ENCODE measurements around the gene SMIM7. TPM values are rescaled to one million over a fixed set of nuclear protein-coding genes. Genes with fewer than 3 reads are reported as not detected.

The SMIM7 gene
- total RNA-seq, 1 experiment from 2014 or later: 66.4 TPM

- no TSS peak for BruUV-seq (replicated peaks)
- Histone ChIP-seq H3K4me1 (ENCODE audit: control insufficient read depth in 1 of 2, insufficient read depth in 2 of 2, low read length in 2 of 2) (0 out of 4 replicates have a peak, but pooled peaks cover 0 to 8% of the 10 kb centered on the region in 2 experiments), H3K9me3 (ENCODE audit: control insufficient read depth in 1 of 2, insufficient read depth in 1 of 2, low read depth in 1 of 2, low read length in 2 of 2) (no peaks in the 10 kb centered on the region), H3K27ac (ENCODE audit: low read depth, low read length) (no peak overlapping the region), H2AFZ (ENCODE audit: low read depth, low read length, poor library complexity, severe bottlenecking) (no peak overlapping the region), H3K4me3 (replicated peaks in 1 of 2; ENCODE audit: low read depth in 1 of 2, low read length in 2 of 2) (no peak overlapping the region), H3K9ac (ENCODE audit: low read length) (no peak overlapping the region), H3K4me2 (ENCODE audit: low read length) (no peak overlapping the region), H3K79me2 (ENCODE audit: insufficient read depth, low read length) (peaks cover 99% of the 10 kb centered on the region), H3K9me2 (ENCODE audit: insufficient read depth) (no peaks in the 10 kb centered on the region), H3K36me3 (ENCODE audit: control insufficient read depth in 1 of 2, insufficient read depth in 2 of 2, low read length in 2 of 2) (peaks cover 2 to 3% of the 10 kb centered on the region in 2 experiments; a peak in 1 of 4 replicates), H3K27me3 (ENCODE audit: insufficient read depth, low read length) (no peaks in the 10 kb centered on the region), H4K20me1 (ENCODE audit: insufficient read depth) (0 out of 2 replicates have a peak, but pooled peaks cover 5% of the 10 kb centered on the region)
- intact Hi-C loops (cut with micrococcal nuclease): no loop called here
- ChIA-PET RAD21 (ENCODE audit: low non-redundant PET in 1 of 2, low total read pairs in 2 of 2, uncharacterized antibody in 2 of 2, unreplicated experiment in 2 of 2) (no interaction called here), POLR2A (interaction anchor here (1.2 kb wide), 1 partner anchor 10 kb away, joined by 3 read pairs; the partner anchor contains the start of gene MED26), CTCF (no interaction called here)
- no peak for ATAC-seq
- no peak for DNase-seq (ENCODE audit: low read depth, low spot score)
- TF ChIP-seq RAD21 (IDR thresholded peaks at IDR 0.05; ENCODE audit: low read depth) (no peak), ZNF274 (IDR thresholded peaks at IDR 0.05; ENCODE audit: low read depth, low read length) (no peak), EGR1 (IDR thresholded peaks at IDR 0.05; ENCODE audit: low read depth) (no peak), FOSL1 (IDR thresholded peaks at IDR 0.05; ENCODE audit: low read depth) (no peak), MAX (IDR thresholded peaks at IDR 0.05) (no peak), ATF3 (IDR thresholded peaks at IDR 0.05) (no peak), ZFX (IDR thresholded peaks at IDR 0.05) (no peak), ZBTB33 (IDR thresholded peaks at IDR 0.05; ENCODE audit: extremely low read depth, insufficient replicate concordance, low read length) (no peak), CEBPB (IDR thresholded peaks at IDR 0.05; ENCODE audit: low read depth) (no peak), EZH2 (IDR thresholded peaks at IDR 0.05) (no peak), POLR2A (IDR thresholded peaks at IDR 0.05; ENCODE audit: borderline replicate concordance, extremely low read depth, insufficient read depth, insufficient read length) (no peak), YY1 (IDR thresholded peaks at IDR 0.05; ENCODE audit: extremely low read depth, insufficient replicate concordance, low read depth, low read length) (no peak), CBX3 (IDR thresholded peaks at IDR 0.05; ENCODE audit: low read depth) (no peak), CTCF (IDR thresholded peaks at IDR 0.05 in 2 of 3, conservative IDR thresholded peaks at IDR 0.05 in 1 of 3; ENCODE audit: borderline replicate concordance in 1 of 3, insufficient read depth in 1 of 3, low read depth in 2 of 3, low read length in 2 of 3) (no peak), POLR2AphosphoS5 (IDR thresholded peaks at IDR 0.05; ENCODE audit: low read depth, low read length) (no peak), SRF (IDR thresholded peaks at IDR 0.05; ENCODE audit: low read depth) (no peak)
Measured at GRCh38 chr19:16618248-16618647, 41.7 kb downstream of the SMIM7 start.
